ENCODE data around the gene WIPF2. TPM values are rescaled to one million over a fixed set of nuclear protein-coding genes. Genes with fewer than 3 reads are reported as not detected.

WIPF2 gene
- total RNA-seq, 4 donors from 2014 or later, result 4.6 to 6.2 (median 5.4) TPM

DNA sequence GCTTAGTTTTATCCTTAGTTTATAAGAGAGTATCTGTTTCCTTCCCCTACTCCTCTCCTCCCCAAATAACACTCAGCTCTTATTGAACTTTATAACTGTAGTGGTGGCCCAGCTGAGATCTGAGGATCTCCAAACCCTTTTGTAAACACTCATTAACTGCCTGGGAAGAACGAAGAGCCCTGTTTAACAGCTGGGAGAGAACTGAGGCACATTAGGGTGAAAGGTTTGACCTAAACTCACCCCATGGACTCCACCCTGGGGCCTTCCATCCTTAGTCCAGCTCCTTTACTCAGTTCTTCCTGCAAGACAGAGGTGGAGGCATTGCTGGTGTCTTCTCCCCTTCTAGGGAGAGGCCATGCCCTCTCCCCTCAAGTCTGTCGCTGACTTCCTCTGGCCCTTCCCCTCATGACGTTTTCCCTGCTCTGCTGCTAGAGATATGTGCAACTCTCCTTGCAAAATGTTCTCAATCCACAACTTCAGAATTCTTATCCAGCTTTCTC lies 88.7 kb downstream of the WIPF2 start:
- intact Hi-C loops (cut with DNase I; ENCODE audit: low total_unique reads) (no loop called here), in situ Hi-C loops (cut with MboI; ENCODE audit: low sequenced_read_pairs in 4 of 4) (loop anchor here in 1 of 4 donors (10.0 kb wide), 1 partner anchor 107 kb away; the partner anchor contains the start of gene TOP2A)
- H3K27ac ChIP-seq, result peak overlapping the region; percentile 95 to 100 (median 98)
- no peaks in the 10 kb centered on the region for H3K9me3 ChIP-seq
- H3K4me3 ChIP-seq, result no peak overlapping the region
- H3K36me3 ChIP-seq, result no peaks in the 10 kb centered on the region
- H3K4me1 ChIP-seq, result peaks cover 68 to 81% of the 10 kb centered on the region in 2 donors
- TF ChIP-seq, protein P1, sequence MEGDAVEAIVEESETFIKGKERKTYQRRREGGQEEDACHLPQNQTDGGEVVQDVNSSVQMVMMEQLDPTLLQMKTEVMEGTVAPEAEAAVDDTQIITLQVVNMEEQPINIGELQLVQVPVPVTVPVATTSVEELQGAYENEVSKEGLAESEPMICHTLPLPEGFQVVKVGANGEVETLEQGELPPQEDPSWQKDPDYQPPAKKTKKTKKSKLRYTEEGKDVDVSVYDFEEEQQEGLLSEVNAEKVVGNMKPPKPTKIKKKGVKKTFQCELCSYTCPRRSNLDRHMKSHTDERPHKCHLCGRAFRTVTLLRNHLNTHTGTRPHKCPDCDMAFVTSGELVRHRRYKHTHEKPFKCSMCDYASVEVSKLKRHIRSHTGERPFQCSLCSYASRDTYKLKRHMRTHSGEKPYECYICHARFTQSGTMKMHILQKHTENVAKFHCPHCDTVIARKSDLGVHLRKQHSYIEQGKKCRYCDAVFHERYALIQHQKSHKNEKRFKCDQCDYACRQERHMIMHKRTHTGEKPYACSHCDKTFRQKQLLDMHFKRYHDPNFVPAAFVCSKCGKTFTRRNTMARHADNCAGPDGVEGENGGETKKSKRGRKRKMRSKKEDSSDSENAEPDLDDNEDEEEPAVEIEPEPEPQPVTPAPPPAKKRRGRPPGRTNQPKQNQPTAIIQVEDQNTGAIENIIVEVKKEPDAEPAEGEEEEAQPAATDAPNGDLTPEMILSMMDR (IDR thresholded peaks at IDR 0.05 in 4 of 5, conservative IDR thresholded peaks at IDR 0.05 in 1 of 5), result no peak
- TF ChIP-seq POLR2A (IDR thresholded peaks at IDR 0.05), result no peak
- no peaks in the 10 kb centered on the region for H3K27me3 ChIP-seq
- DNase-seq (no peak), ATAC-seq (no peak)

DNA sequence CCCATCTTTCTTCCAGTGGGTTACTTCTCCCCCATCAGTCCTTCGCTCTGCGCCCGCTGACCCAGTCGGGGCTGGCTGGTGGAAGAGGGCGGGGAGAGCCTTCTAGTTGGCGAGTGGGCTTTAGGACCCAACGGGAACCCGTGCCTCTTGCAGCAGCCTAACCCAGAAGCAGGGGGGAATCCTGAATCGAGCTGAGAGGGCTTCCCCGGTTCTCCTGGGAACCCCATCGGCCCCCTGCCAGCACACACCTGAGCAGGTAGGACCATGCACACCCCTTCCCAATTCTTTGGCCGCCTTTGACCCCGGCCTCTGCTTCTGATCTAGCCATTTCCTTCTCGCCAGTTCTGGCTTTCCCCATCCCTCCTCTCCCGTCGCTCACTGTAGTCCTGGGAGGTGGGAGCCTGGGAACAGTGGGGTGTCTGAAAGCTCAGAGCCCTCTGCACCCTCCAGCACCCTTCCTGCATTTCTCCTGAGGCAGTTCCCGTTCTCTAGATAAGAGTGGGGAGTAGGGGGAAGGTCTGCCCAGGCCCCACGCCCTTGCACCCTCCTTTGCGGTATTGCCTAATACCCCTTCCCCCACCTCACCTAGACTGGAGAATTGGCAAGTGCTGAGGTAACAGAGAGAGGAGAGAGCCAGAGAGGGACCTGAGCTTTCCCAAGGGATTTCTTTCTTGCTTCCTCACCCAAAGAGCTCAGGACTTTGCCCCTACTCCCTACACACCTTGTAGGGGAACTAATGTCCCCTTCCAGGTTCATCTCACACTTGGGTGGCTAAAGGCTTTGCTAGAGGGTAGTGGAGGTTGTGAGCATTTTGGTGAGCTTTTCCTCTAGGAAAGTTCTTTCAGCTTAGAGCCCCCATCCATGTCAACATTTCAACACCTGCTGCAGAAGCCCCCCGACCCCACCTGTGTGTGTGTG lies 90.2 kb downstream of the WIPF2 start, which contains the start of gene RARA:
Gene RARA, plus strand, starts transcription at position 150 of the 918 bp plus-strand sequence. CDS start 22,039 bp downstream, outside the sequence.
- Histone ChIP-seq H3K27ac (peak within 1 kb of the TSS; percentile 95 to 100 (median 98)), H3K36me3 (no peaks in the 10 kb centered on the region), H3K4me1 (peaks cover 72 to 81% of the 10 kb centered on the region in 2 donors), H3K4me3 (peak within 1 kb of the TSS; percentile 27 to 45 (median 36)), H3K27me3 (no peaks in the 10 kb centered on the region), H3K9me3 (no peaks in the 10 kb centered on the region)
- DNase-seq (peak in 1 of 2 donors; percentile 51), ATAC-seq (no peak)
- intact Hi-C loops (cut with DNase I; ENCODE audit: low total_unique reads) (loop anchor here (1.0 kb wide), 1 partner anchor 35 kb away; no protein-coding TSS in a partner anchor), in situ Hi-C loops (cut with MboI; ENCODE audit: low sequenced_read_pairs in 4 of 4) (loop anchor here in 1 of 4 donors (10.0 kb wide), 1 partner anchor 106 kb away; the partner anchor contains the start of gene TOP2A)
- TF ChIP-seq POLR2A (IDR thresholded peaks at IDR 0.05), result no peak
- TF ChIP-seq, protein P1 (IDR thresholded peaks at IDR 0.05 in 4 of 5, conservative IDR thresholded peaks at IDR 0.05 in 1 of 5), result no peak

DNA sequence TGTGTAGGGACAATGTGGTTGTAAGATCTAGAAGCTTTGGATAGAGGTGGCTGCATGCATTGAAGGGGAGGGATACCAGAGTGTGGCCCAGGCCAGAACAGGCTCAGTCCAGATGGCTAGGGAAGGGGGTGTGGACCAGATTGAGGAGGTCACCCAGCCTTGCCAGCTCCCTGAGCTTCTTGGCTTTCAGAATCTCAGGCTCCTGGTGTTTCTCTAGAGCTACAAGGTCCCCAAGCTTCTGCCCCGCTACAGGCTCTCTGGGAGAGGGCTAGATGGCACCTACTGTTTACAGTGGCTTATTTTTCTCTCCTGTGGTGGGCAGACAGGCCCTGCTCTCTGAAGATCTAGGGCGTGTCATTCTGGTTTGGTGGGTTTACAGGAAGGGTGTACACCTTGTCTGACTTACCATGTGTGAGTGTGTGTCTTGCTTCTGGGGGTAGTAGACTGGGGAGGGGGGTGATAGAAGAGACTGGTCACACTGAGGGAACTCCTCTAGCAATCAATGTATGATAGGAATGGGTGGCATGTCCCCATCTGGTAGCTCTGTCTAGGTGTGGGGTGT lies 90.9 kb downstream of the WIPF2 start:
- Histone ChIP-seq H3K9me3 (no peaks in the 10 kb centered on the region), H3K4me1 (peaks cover 79 to 81% of the 10 kb centered on the region in 2 donors), H3K27me3 (no peaks in the 10 kb centered on the region), H3K27ac (peak overlapping the region; percentile 95 to 100 (median 98)), H3K36me3 (no peaks in the 10 kb centered on the region), H3K4me3 (peak overlapping the region in 1 of 4 donors; percentile 45)
- intact Hi-C loops (cut with DNase I; ENCODE audit: low total_unique reads), result loop anchor here (1.0 to 10.0 kb wide), 2 partner anchors 34 to 295 kb away; partner anchors contain the start of gene CSF3
- no peak for TF ChIP-seq POLR2A (IDR thresholded peaks at IDR 0.05)
- TF ChIP-seq, protein P1 (IDR thresholded peaks at IDR 0.05 in 4 of 5, conservative IDR thresholded peaks at IDR 0.05 in 1 of 5), result no peak
- in situ Hi-C loops (cut with MboI; ENCODE audit: low sequenced_read_pairs in 4 of 4), result loop anchor here in 1 of 4 donors (10.0 kb wide), 1 partner anchor 105 kb away; the partner anchor contains the start of gene TOP2A
- DNase-seq (peak in 1 of 2 donors; percentile 27), ATAC-seq (no peak)

DNA sequence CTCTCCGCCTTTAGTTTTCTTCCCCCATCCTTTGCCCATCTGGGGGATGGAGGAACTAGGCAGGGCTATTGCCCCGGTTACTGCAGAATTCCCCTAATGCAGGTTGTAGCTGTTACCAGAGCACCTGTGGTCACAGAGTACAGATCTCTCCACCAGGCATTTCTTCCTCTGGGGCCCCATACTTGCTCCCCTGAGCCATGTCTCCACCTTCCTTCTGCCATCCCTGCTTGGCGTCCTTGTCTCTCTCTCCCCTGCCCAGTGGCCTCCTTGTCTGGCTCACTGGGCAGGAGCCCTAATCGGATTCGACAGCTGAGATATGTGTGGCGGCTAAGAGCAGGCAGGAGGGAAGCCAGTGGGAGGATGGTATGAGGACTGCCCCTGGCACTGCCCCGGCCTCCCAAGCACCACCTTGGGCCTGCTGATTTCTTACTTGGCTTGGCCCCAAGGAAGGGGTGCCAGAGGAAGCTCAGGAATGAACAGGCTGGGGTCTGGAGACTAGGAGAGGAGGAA lies 91.8 kb downstream of the WIPF2 start:
- no peaks in the 10 kb centered on the region for H3K36me3 ChIP-seq
- H3K27ac ChIP-seq, result peak overlapping the region; percentile 95 to 100 (median 98)
- in situ Hi-C loops (cut with MboI; ENCODE audit: low sequenced_read_pairs in 4 of 4), result no loop called here
- intact Hi-C loops (cut with DNase I; ENCODE audit: low total_unique reads), result loop anchor here (10.0 kb wide), 1 partner anchor 296 kb away; the partner anchor contains the start of gene CSF3
- ATAC-seq (peak; percentile 13 to 29), DNase-seq (peak in 1 of 2 donors; percentile 77)
- no peak for TF ChIP-seq POLR2A (IDR thresholded peaks at IDR 0.05)
- TF ChIP-seq, protein P1 (IDR thresholded peaks at IDR 0.05 in 4 of 5, conservative IDR thresholded peaks at IDR 0.05 in 1 of 5), result no peak
- H3K4me3 ChIP-seq, result no peak overlapping the region
- peaks cover 88 to 90% of the 10 kb centered on the region in 2 donors for H3K4me1 ChIP-seq
- H3K9me3 ChIP-seq, result no peaks in the 10 kb centered on the region
- H3K27me3 ChIP-seq, result no peaks in the 10 kb centered on the region

Measured in gastrocnemius medialis (tissue), 4 donors.